ENCODE results near the gene BEND7. TPM values are rescaled to one million over a fixed set of nuclear protein-coding genes. Genes with fewer than 3 reads are reported as not detected.

Gene BEND7
- total RNA-seq, 1 donor, result 9.0 TPM

DNA sequence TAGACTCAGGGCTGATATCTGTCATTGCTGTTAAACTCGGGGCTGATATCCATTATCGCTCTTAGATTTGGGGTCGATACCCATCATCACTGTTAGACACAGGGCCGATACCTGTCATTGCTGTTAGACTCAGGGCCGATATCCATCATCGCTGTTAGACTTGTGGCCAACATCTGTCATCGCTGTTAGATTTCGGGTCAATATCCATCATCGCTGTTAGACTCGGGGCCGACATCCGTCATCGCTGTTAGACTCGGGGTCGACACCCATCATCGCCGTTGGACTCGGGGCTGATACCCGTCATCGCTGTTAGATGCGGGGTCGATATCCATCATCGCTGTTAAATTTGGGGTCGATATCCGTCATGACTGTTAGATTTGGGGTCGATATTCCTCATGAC is 54.8 kb downstream of the BEND7 start:
- Histone ChIP-seq H3K4me2 (ENCODE audit: insufficient read depth, low read length) (no peak overlapping the region), H3K4me1 (ENCODE audit: insufficient read depth, low read length) (no peaks in the 10 kb centered on the region), H3K27me3 (ENCODE audit: insufficient read depth, low read length) (no peaks in the 10 kb centered on the region), H3K4me3 (ENCODE audit: insufficient read depth, low read length) (no peak overlapping the region), H2AFZ (ENCODE audit: low read length) (no peak overlapping the region), H3K36me3 (ENCODE audit: insufficient read depth, low read length) (no peaks in the 10 kb centered on the region), H3K79me2 (ENCODE audit: insufficient read depth, low read length) (no peaks in the 10 kb centered on the region), H3K9me3 (ENCODE audit: low read depth, low read length) (no peaks in the 10 kb centered on the region), H4K20me1 (ENCODE audit: insufficient read depth, low read length) (no peaks in the 10 kb centered on the region), H3K27ac (ENCODE audit: low read depth, low read length) (no peak overlapping the region)
- TF ChIP-seq, protein P1, sequence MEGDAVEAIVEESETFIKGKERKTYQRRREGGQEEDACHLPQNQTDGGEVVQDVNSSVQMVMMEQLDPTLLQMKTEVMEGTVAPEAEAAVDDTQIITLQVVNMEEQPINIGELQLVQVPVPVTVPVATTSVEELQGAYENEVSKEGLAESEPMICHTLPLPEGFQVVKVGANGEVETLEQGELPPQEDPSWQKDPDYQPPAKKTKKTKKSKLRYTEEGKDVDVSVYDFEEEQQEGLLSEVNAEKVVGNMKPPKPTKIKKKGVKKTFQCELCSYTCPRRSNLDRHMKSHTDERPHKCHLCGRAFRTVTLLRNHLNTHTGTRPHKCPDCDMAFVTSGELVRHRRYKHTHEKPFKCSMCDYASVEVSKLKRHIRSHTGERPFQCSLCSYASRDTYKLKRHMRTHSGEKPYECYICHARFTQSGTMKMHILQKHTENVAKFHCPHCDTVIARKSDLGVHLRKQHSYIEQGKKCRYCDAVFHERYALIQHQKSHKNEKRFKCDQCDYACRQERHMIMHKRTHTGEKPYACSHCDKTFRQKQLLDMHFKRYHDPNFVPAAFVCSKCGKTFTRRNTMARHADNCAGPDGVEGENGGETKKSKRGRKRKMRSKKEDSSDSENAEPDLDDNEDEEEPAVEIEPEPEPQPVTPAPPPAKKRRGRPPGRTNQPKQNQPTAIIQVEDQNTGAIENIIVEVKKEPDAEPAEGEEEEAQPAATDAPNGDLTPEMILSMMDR (IDR thresholded peaks at IDR 0.05; ENCODE audit: extremely low read depth, low read depth, low read length), result no peak
- no peak for DNase-seq (ENCODE audit: insufficient read length, low spot score, missing footprints)

GRCh38 chr10:13472359-13472758 is 56.5 kb downstream of the BEND7 start:
- TF ChIP-seq, protein P1 (IDR thresholded peaks at IDR 0.05; ENCODE audit: extremely low read depth, low read depth, low read length), result no peak
- H2AFZ ChIP-seq (ENCODE audit: low read length), result no peak overlapping the region
- no peaks in the 10 kb centered on the region for H4K20me1 ChIP-seq (ENCODE audit: insufficient read depth, low read length)
- H3K4me3 ChIP-seq (ENCODE audit: insufficient read depth, low read length), result no peak overlapping the region
- H3K4me2 ChIP-seq (ENCODE audit: insufficient read depth, low read length), result no peak overlapping the region
- no peaks in the 10 kb centered on the region for H3K36me3 ChIP-seq (ENCODE audit: insufficient read depth, low read length)
- H3K79me2 ChIP-seq (ENCODE audit: insufficient read depth, low read length), result no peaks in the 10 kb centered on the region
- H3K27ac ChIP-seq (ENCODE audit: low read depth, low read length), result no peak overlapping the region
- H3K9me3 ChIP-seq (ENCODE audit: low read depth, low read length), result no peaks in the 10 kb centered on the region
- H3K4me1 ChIP-seq (ENCODE audit: insufficient read depth, low read length), result no peaks in the 10 kb centered on the region
- DNase-seq (ENCODE audit: insufficient read length, low spot score, missing footprints), result no peak
- H3K27me3 ChIP-seq (ENCODE audit: insufficient read depth, low read length), result no peaks in the 10 kb centered on the region

GRCh38 chr10:13470270-13470669 is 58.5 kb downstream of the BEND7 start:
- DNase-seq (ENCODE audit: insufficient read length, low spot score, missing footprints), result peak; percentile 56
- H3K4me1 ChIP-seq (ENCODE audit: insufficient read depth, low read length), result no peaks in the 10 kb centered on the region
- TF ChIP-seq, protein P1 (IDR thresholded peaks at IDR 0.05; ENCODE audit: extremely low read depth, low read depth, low read length), result peak; percentile 34
- H3K9me3 ChIP-seq (ENCODE audit: low read depth, low read length), result no peaks in the 10 kb centered on the region
- H3K27me3 ChIP-seq (ENCODE audit: insufficient read depth, low read length), result no peaks in the 10 kb centered on the region
- no peaks in the 10 kb centered on the region for H3K36me3 ChIP-seq (ENCODE audit: insufficient read depth, low read length)
- H4K20me1 ChIP-seq (ENCODE audit: insufficient read depth, low read length), result no peaks in the 10 kb centered on the region
- no peak overlapping the region for H2AFZ ChIP-seq (ENCODE audit: low read length)
- no peak overlapping the region for H3K4me3 ChIP-seq (ENCODE audit: insufficient read depth, low read length)
- no peaks in the 10 kb centered on the region for H3K79me2 ChIP-seq (ENCODE audit: insufficient read depth, low read length)
- no peak overlapping the region for H3K4me2 ChIP-seq (ENCODE audit: insufficient read depth, low read length)
- H3K27ac ChIP-seq (ENCODE audit: low read depth, low read length), result no peak overlapping the region

GRCh38 chr10:13462551-13462950 is 66.3 kb downstream of the BEND7 start:
- no peak overlapping the region for H3K27ac ChIP-seq (ENCODE audit: low read depth, low read length)
- no peaks in the 10 kb centered on the region for H4K20me1 ChIP-seq (ENCODE audit: insufficient read depth, low read length)
- peaks cover 12% of the 10 kb centered on the region for H3K4me1 ChIP-seq (ENCODE audit: insufficient read depth, low read length)
- no peak overlapping the region for H2AFZ ChIP-seq (ENCODE audit: low read length)
- TF ChIP-seq, protein P1 (IDR thresholded peaks at IDR 0.05; ENCODE audit: extremely low read depth, low read depth, low read length), result no peak
- no peaks in the 10 kb centered on the region for H3K36me3 ChIP-seq (ENCODE audit: insufficient read depth, low read length)
- H3K9me3 ChIP-seq (ENCODE audit: low read depth, low read length), result no peaks in the 10 kb centered on the region
- no peak overlapping the region for H3K4me2 ChIP-seq (ENCODE audit: insufficient read depth, low read length)
- no peak for DNase-seq (ENCODE audit: insufficient read length, low spot score, missing footprints)
- H3K27me3 ChIP-seq (ENCODE audit: insufficient read depth, low read length), result no peaks in the 10 kb centered on the region
- H3K4me3 ChIP-seq (ENCODE audit: insufficient read depth, low read length), result no peak overlapping the region
- no peaks in the 10 kb centered on the region for H3K79me2 ChIP-seq (ENCODE audit: insufficient read depth, low read length)
